D721Med (cell line): Measurements from ENCODE around the gene ZNHIT6.

Source experiments
- DNase-seq: peaks from one replicate; pipeline ENCODE4 v3.0.0; 2011; ENCODE audit warnings: low spot score; ENCODE audit not compliant: insufficient read length
- FAIRE-seq: peaks from 2 replicates; lab custom pipeline; 2011; peaks lifted over from hg19 to GRCh38; lab: Jason Lieb, UNC
- TF ChIP-seq, protein P1 (sequence below): IDR thresholded peaks from 2 replicates; pipeline ENCODE4 v1.5.1; 2012; ENCODE audit warnings: mild to moderate bottlenecking, control low read depth; ENCODE audit not compliant: insufficient read depth; ENCODE audit errors: missing control alignments

ZNHIT6 gene

DNA sequence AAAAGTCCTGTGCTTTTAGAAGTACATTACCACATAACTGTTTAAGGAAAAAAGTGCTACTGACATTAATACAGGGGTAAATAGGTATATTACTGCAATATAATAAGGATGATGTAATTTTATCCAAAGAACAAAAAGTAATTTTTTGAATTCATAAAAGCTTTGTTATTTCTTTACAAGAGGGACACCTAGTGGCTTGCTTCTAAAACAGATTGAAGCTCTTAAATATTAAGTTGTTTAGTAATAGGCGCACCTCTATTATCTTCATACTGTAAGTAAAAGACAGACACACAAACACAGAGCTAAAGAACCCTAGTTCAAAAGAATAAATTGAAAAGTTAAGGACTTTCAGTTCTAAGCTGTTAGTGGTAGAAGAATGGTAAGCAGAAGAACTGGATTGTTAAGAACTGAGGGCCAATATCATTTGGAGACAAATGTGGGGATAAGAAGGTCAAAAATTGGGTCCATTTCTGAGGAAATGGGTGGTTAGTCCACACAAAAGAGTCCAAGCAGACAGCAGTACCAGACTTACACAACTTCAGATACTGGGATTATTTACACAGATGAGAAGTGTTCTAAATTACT lies 15.4 kb downstream of the ZNHIT6 start:
- TF ChIP-seq, protein P1, sequence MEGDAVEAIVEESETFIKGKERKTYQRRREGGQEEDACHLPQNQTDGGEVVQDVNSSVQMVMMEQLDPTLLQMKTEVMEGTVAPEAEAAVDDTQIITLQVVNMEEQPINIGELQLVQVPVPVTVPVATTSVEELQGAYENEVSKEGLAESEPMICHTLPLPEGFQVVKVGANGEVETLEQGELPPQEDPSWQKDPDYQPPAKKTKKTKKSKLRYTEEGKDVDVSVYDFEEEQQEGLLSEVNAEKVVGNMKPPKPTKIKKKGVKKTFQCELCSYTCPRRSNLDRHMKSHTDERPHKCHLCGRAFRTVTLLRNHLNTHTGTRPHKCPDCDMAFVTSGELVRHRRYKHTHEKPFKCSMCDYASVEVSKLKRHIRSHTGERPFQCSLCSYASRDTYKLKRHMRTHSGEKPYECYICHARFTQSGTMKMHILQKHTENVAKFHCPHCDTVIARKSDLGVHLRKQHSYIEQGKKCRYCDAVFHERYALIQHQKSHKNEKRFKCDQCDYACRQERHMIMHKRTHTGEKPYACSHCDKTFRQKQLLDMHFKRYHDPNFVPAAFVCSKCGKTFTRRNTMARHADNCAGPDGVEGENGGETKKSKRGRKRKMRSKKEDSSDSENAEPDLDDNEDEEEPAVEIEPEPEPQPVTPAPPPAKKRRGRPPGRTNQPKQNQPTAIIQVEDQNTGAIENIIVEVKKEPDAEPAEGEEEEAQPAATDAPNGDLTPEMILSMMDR, result peak; percentile 45
- DNase-seq (no peak), FAIRE-seq (no peak)

DNA sequence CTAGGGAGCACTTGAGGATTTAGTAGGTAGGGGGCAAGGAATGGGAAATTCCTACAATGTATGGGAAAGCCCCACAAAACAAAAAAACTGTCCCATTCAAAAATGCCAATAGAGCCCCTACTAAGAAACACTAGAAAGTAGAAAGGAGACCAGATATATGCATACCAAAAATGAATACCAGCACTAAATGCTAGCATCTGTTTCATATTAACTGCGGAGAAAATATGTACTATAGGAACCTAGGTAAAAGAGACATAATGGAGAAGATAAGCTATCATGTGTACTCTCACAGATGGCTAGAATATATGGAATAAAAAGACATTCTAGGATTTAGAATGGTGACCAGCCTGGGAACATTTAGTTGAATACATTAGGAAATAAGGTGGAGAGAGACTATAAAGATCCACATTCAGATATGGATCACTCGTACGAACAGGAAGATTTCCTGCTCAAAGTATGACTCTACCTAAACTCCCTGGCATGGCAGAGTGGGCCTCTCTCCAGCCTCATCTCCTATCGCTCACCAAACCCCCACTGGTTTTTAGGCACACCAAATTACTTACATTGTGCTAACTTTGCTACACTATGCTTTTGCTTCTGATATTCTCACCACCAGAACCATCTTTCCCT lies 18.3 kb downstream of the ZNHIT6 start:
- FAIRE-seq, result no peak
- TF ChIP-seq, protein P1, result no peak
- DNase-seq, result no peak

DNA sequence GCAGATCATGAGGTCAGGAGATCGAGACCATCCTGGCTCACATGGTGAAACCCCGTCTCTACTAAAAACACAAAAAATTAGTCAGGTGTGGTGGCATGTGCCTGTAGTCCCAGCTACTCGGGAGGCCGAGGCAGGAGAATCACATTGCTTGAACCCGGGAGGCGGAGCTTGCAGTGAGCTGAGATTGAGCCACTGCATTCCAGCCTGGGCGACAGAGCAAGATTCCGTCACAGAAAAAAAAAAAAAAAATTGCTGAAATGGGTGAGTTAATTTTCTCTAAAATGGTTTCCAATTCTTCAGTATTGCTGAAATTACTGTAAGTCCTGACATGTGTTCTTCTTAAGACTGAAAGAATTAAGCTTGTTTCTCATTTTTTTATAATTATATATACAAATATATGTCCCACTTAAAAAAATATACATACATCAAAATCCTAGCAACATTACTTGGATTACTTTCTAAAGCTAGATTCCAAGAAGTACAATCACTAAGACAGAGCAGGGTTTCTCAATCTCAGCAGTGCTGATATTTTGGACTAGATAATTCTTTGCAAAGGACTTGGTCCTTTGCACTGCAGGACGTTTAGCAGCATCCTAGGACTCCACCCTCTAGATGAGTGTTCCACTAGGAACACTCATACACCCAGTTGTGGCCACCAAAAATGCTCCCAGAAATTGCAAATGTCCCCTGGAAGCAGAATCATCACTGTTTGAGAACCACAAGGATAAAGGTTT lies 24.8 kb downstream of the ZNHIT6 start:
- DNase-seq, result no peak
- TF ChIP-seq, protein P1, result no peak
- FAIRE-seq, result no peak

DNA sequence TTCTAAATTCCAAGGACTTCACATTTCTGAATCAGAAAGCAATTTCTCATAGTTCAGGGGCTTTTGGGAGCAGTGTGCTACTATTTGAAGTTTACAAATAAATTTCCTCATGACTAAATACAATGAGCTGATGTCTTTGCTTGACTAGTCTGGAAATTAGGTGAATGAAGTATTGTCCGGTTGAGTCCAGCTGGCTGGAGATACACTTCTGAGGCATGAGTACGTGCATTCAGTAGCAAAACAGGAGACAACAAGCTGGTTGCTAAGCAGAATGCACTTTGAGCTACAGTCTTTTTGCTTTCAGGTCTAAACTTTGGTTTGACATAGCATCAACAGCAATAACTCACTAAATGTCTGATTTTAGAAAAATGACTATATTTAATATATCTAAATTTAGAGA lies 27.1 kb downstream of the ZNHIT6 start:
- no peak for DNase-seq
- FAIRE-seq, result no peak
- TF ChIP-seq, protein P1, result no peak

DNA sequence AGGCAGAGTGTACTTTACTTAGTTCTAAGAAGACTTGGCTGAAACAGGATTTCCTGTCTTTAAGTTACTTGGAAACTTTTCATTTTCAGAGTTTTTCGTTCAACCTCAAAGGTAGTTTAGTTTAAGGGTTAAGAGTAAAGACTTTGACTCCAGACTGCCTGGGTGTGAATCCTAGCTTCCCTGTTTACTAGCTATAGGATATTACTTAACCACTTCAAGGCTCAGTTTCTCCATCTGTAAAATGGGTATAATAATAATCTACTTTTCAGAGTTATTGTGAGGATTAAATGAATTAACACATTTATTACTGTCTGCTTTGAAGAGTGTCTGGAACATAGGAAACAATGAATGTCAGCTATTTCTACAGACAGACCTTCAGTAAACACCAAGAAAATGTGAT lies 30.0 kb downstream of the ZNHIT6 start:
- no peak for FAIRE-seq
- DNase-seq, result no peak
- TF ChIP-seq, protein P1, result no peak

DNA sequence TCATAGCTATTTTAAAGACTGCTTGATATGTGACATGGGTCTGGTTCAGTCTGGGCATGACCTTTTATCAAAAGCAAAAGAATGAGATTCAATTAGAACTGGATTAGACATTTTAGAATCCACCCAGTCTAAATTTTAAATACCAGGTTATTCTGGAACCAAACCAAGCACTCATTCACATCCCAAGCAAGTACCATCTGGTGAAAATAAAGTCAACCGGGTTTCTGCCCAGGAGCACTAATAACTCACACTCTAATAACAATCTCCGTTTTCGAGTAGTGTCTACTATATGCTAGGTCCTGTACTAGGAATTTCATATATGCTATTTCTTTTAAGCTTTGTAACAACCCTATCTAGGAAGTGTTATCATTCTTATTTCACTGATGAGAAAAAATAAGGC lies 30.6 kb downstream of the ZNHIT6 start:
- FAIRE-seq, result peak; percentile 16
- no peak for DNase-seq
- TF ChIP-seq, protein P1, result no peak
